ENCODE data around the gene OR1B1. TPM values are rescaled to one million over a fixed set of nuclear protein-coding genes. Genes with fewer than 3 reads are reported as not detected.

Gene OR1B1
- total RNA-seq, 4 donors from 2014 or later: 1.4 TPM; not detected in 3

GRCh38 chr9:122580360-122580759 is 77.1 kb downstream of the OR1B1 start:
- Histone ChIP-seq H3K4me3 (no peak overlapping the region), H3K27me3 (no peaks in the 10 kb centered on the region)

DNA sequence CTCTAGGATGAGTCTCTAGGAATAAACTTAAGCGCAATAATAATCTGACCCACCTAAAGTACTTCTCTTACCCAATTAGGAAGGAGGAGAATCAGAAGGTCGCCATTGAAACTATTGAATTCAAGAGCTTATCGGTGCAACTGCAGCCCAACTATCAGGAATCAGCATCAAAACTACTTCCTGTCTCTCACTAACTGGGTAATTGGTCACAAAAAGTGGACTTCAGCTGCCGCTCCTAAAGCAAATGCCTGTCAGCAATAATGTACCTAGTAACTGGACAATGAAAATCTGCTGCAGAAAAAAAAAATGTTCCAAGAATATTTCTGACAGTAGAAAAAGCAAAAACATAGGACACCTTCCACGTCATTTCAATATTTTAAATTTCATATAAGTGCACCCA is 77.6 kb downstream of the OR1B1 start:
- Histone ChIP-seq H3K27me3 (no peaks in the 10 kb centered on the region), H3K9me3 (no peaks in the 10 kb centered on the region), H3K36me3 (no peaks in the 10 kb centered on the region), H3K4me1 (no peaks in the 10 kb centered on the region), H3K27ac (no peak overlapping the region), H3K4me3 (no peak overlapping the region)
- no peak for DNase-seq
- no peak for TF ChIP-seq POLR2A (IDR thresholded peaks at IDR 0.05)
- TF ChIP-seq, protein P1, sequence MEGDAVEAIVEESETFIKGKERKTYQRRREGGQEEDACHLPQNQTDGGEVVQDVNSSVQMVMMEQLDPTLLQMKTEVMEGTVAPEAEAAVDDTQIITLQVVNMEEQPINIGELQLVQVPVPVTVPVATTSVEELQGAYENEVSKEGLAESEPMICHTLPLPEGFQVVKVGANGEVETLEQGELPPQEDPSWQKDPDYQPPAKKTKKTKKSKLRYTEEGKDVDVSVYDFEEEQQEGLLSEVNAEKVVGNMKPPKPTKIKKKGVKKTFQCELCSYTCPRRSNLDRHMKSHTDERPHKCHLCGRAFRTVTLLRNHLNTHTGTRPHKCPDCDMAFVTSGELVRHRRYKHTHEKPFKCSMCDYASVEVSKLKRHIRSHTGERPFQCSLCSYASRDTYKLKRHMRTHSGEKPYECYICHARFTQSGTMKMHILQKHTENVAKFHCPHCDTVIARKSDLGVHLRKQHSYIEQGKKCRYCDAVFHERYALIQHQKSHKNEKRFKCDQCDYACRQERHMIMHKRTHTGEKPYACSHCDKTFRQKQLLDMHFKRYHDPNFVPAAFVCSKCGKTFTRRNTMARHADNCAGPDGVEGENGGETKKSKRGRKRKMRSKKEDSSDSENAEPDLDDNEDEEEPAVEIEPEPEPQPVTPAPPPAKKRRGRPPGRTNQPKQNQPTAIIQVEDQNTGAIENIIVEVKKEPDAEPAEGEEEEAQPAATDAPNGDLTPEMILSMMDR (IDR thresholded peaks at IDR 0.05): no peak

More at GRCh38 chr9:122580360-122580759, 77.1 kb downstream of the OR1B1 start:
- TF ChIP-seq POLR2A (IDR thresholded peaks at IDR 0.05): no peak
- Histone ChIP-seq H3K4me1 (no peaks in the 10 kb centered on the region), H3K9me3 (no peaks in the 10 kb centered on the region), H3K27ac (no peak overlapping the region), H3K36me3 (no peaks in the 10 kb centered on the region)
- no peak for DNase-seq

Other genes with a start within 250 kb of the OR1B1 start
- not detected for gene OR1J1, start 179.7 kb downstream of the OR1B1 start, total RNA-seq
- gene OR1J2, start 146.8 kb downstream of the OR1B1 start, total RNA-seq: not detected
- not detected for gene OR1J4, start 138.5 kb downstream of the OR1B1 start, total RNA-seq
- not detected for gene OR1N1, start 130.3 kb downstream of the OR1B1 start, total RNA-seq
- not detected for gene OR1N2, start 104.5 kb downstream of the OR1B1 start, total RNA-seq
- gene OR1L8, start 74.2 kb downstream of the OR1B1 start, total RNA-seq: not detected
- gene OR1Q1, start 42.9 kb downstream of the OR1B1 start, total RNA-seq: not detected
- gene OR1L1, start 4.1 kb upstream of the OR1B1 start, total RNA-seq: not detected
- gene OR1L3, start 17.5 kb upstream of the OR1B1 start, total RNA-seq: not detected
- gene OR1L4, start 66.4 kb upstream of the OR1B1 start, total RNA-seq: not detected
- not detected for gene OR1L6, start 84.7 kb upstream of the OR1B1 start, total RNA-seq
- gene OR5C1, start 131.3 kb upstream of the OR1B1 start, total RNA-seq: not detected
- not detected for gene OR1K1, start 142.5 kb upstream of the OR1B1 start, total RNA-seq
- gene PDCL, start 171.0 kb upstream of the OR1B1 start, total RNA-seq: 10 to 100 TPM in 3 of 4 donors, 1 to 10 TPM in 1; 7.0 to 33.8 (median 14.6) TPM
- 10 to 100 TPM; 27.9 to 48.7 (median 41.7) TPM for gene RC3H2, start 247.7 kb upstream of the OR1B1 start, total RNA-seq